C4-2B (cell line): Measurements from ENCODE around the gene MPL.

ENCODE experiments used
- H3K27ac ChIP-seq: fragments of 450-650 bp; 2 replicates; pipeline ENCODE4 v1.5.1; 2017
- ZFX ChIP-seq: fragments of 450-650 bp; IDR thresholded peaks from 2 replicates; pipeline ENCODE4 v1.6.1; 2017
- TF ChIP-seq, protein P1 (sequence below): fragments of 450-650 bp; conservative IDR thresholded peaks from 2 replicates; pipeline ENCODE4 v1.5.1; 2017; ENCODE audit warnings: mild to moderate bottlenecking

The MPL gene

DNA sequence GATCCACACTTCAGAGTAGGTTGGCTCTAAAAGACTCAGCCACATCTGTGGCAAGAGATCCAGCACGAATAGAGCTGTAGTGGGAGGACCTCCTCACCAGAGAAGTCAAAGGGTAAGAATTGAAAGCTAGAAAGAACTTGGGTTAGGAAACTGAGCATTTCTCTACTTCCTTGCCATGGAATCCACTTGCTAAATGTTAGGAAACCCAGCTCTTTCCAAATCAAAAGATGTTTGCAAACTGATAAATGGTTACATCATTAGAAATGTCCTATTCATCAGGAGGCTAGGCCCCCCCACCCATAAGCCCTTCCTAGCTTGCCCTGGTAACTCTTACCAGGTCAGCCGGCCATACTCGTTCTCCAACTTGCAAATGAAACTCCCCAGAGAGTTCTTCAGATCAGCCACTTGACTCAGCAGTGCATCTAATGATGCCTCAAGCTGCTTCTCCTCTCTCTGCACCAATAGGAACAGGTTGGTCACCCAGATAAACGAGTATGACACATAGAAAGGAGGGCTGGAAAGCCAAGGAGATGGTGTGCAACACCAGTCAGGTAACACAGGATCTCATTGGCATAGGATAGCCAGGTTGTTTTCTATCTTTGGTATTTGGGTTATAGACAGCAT, 50.5 kb downstream of the MPL start:
- no peak for TF ChIP-seq ZFX
- TF ChIP-seq, protein P1, sequence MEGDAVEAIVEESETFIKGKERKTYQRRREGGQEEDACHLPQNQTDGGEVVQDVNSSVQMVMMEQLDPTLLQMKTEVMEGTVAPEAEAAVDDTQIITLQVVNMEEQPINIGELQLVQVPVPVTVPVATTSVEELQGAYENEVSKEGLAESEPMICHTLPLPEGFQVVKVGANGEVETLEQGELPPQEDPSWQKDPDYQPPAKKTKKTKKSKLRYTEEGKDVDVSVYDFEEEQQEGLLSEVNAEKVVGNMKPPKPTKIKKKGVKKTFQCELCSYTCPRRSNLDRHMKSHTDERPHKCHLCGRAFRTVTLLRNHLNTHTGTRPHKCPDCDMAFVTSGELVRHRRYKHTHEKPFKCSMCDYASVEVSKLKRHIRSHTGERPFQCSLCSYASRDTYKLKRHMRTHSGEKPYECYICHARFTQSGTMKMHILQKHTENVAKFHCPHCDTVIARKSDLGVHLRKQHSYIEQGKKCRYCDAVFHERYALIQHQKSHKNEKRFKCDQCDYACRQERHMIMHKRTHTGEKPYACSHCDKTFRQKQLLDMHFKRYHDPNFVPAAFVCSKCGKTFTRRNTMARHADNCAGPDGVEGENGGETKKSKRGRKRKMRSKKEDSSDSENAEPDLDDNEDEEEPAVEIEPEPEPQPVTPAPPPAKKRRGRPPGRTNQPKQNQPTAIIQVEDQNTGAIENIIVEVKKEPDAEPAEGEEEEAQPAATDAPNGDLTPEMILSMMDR: no peak
- H3K27ac ChIP-seq: no peak overlapping the region; the same call in 1 of the 2 replicates

GRCh38 chr1:43388613-43389012, 51.0 kb downstream of the MPL start:
- no peak for TF ChIP-seq ZFX
- TF ChIP-seq, protein P1: no peak
- H3K27ac ChIP-seq: peak overlapping the region; percentile 84; the same call in 1 of the 2 replicates

- TF ChIP-seq ZFX: peak; percentile 91
- TF ChIP-seq, protein P1: no peak
These were observed 52.0 kb downstream of the MPL start, which contains the start of the genes MED8 and SZT2 for GRCh38 chr1:43389326-43390313. Gene MED8, minus strand, starts transcription at chr1:43389800. Its CDS starts 36 bp downstream, at chr1:43389764. Gene SZT2, plus strand, starts transcription at chr1:43389899. Its CDS starts 70 bp downstream, at chr1:43389969.

DNA sequence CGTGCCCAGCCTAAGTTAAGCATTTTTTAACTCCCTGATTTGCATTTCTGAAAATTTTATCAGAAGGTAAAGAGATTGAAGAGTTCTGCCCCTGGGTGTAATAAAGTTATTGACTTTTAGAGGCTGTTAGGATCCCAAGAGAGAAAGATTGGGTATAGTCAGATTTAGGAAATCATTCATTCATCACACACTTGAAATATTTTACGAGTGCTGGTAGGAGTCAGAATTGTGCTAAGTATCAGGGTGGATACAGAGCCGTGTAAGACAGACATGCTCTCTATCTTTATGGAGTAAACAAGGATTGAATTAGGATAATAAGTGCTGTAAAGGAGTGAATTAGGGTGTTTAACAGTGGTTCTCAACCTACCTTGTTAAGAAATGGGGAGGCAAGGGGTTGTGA, 55.1 kb downstream of the MPL start:
- TF ChIP-seq, protein P1: no peak
- TF ChIP-seq ZFX: no peak

More at GRCh38 chr1:43389326-43390313, 52.0 kb downstream of the MPL start, which contains the start of the genes MED8 and SZT2:
- H3K27ac ChIP-seq: peak within 1 kb of the TSS; percentile 84

DNA sequence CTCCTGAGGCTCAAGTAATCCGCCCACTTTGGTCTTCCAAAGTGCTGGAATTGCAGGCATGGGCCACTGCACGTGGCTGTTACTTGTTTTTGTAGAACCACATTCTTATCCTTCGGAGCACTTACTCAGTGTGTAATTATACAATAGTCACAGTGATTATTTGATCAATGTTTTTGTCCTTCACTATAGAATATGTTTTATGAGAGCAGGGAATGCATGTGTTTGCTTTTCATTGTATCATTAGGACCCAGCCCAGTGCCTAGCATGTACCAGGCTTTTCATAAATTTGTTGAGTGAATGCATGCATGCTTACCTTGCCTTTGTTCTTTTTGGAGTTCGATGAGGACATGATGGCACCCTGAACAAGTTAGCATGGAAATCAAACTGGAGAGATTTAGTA, 57.9 kb downstream of the MPL start:
- no peak for TF ChIP-seq ZFX
- TF ChIP-seq, protein P1: no peak
- peak overlapping the region; percentile 78 for H3K27ac ChIP-seq

More for the DNA sequence above, 55.1 kb downstream of the MPL start:
- H3K27ac ChIP-seq: no peak overlapping the region

DNA sequence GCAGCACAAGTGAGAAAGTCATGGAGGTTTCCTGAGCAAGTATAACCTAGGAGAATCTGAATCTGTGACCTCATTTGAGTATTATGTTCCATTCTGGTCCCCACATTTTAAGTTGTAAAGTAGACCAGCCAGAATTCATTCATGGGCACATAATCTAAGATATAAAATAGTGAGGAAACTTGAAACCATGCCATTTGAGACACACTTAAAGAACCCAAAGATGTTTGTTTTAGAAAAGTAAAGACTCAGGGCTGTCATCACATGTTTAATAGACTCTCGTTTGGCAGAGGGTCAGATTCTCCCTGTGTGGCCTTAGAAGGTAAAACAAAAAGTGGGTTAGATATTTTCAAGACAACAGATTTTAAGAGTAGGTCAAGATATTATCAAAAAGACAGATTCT, 58.4 kb downstream of the MPL start:
- no peak overlapping the region; the same call in 1 of the 2 replicates for H3K27ac ChIP-seq
- TF ChIP-seq, protein P1: no peak
- no peak for TF ChIP-seq ZFX
